ENCODE data around the gene PKP2.

The PKP2 gene

GRCh38 chr12:32860192-32860591, 36.4 kb downstream of the PKP2 start:
- Histone ChIP-seq H3K4me1 (ENCODE audit: low read length) (no peaks in the 10 kb centered on the region), H3K4me3 (ENCODE audit: low read length) (no peak overlapping the region), H4K20me1 (ENCODE audit: insufficient read depth, low read length) (no peaks in the 10 kb centered on the region), H3K36me3 (replicated peaks; ENCODE audit: low read depth, low read length) (no peaks in the 10 kb centered on the region), H3K4me2 (ENCODE audit: low read length) (no peak overlapping the region), H3K9ac (ENCODE audit: low read length) (no peak overlapping the region), H3K9me3 (ENCODE audit: insufficient read depth, low read length) (no peaks in the 10 kb centered on the region), H3K27ac (ENCODE audit: low read length) (no peak overlapping the region), H3K27me3 (ENCODE audit: low read depth, low read length) (peaks cover 9% of the 10 kb centered on the region), H3K79me2 (ENCODE audit: low read length) (no peaks in the 10 kb centered on the region), H2AFZ (ENCODE audit: low read depth, low read length) (no peak overlapping the region)
- no peak for TF ChIP-seq CTCF (IDR thresholded peaks at IDR 0.05; ENCODE audit: low read depth, low read length)

- Histone ChIP-seq H3K27me3 (ENCODE audit: low read depth, low read length) (peaks cover 11% of the 10 kb centered on the region), H3K27ac (ENCODE audit: low read length) (no peak overlapping the region), H3K9me3 (ENCODE audit: insufficient read depth, low read length) (no peaks in the 10 kb centered on the region), H3K9ac (ENCODE audit: low read length) (no peak overlapping the region), H3K36me3 (replicated peaks; ENCODE audit: low read depth, low read length) (no peaks in the 10 kb centered on the region), H3K4me1 (ENCODE audit: low read length) (no peaks in the 10 kb centered on the region), H3K4me3 (ENCODE audit: low read length) (no peak overlapping the region), H2AFZ (ENCODE audit: low read depth, low read length) (no peak overlapping the region), H4K20me1 (ENCODE audit: insufficient read depth, low read length) (no peaks in the 10 kb centered on the region), H3K4me2 (ENCODE audit: low read length) (no peak overlapping the region), H3K79me2 (ENCODE audit: low read length) (no peaks in the 10 kb centered on the region)
- TF ChIP-seq CTCF (IDR thresholded peaks at IDR 0.05; ENCODE audit: low read depth, low read length) (no peak), EZH2phosphoT487 (IDR thresholded peaks at IDR 0.05; ENCODE audit: low read depth) (no peak)
Measured at GRCh38 chr12:32859389-32859788, 37.2 kb downstream of the PKP2 start.

- no peaks in the 10 kb centered on the region for H4K20me1 ChIP-seq (ENCODE audit: insufficient read depth, low read length)
- no peaks in the 10 kb centered on the region for H3K79me2 ChIP-seq (ENCODE audit: low read length)
- no peak overlapping the region for H3K27ac ChIP-seq (ENCODE audit: low read length)
- H3K4me3 ChIP-seq (ENCODE audit: low read length): no peak overlapping the region
- H3K4me1 ChIP-seq (ENCODE audit: low read length): no peaks in the 10 kb centered on the region
- H3K4me2 ChIP-seq (ENCODE audit: low read length): no peak overlapping the region
- H3K9ac ChIP-seq (ENCODE audit: low read length): no peak overlapping the region
- TF ChIP-seq EZH2phosphoT487 (IDR thresholded peaks at IDR 0.05; ENCODE audit: low read depth) (no peak), CTCF (IDR thresholded peaks at IDR 0.05; ENCODE audit: low read depth, low read length) (no peak)
- no peaks in the 10 kb centered on the region for H3K9me3 ChIP-seq (ENCODE audit: insufficient read depth, low read length)
- H2AFZ ChIP-seq (ENCODE audit: low read depth, low read length): no peak overlapping the region
- H3K27me3 ChIP-seq (ENCODE audit: low read depth, low read length): peaks cover 11% of the 10 kb centered on the region
- H3K36me3 ChIP-seq (replicated peaks; ENCODE audit: low read depth, low read length): no peaks in the 10 kb centered on the region
Measured at GRCh38 chr12:32854716-32855115, 41.9 kb downstream of the PKP2 start.

- H3K4me2 ChIP-seq (ENCODE audit: low read length): no peak overlapping the region
- H3K79me2 ChIP-seq (ENCODE audit: low read length): no peaks in the 10 kb centered on the region
- TF ChIP-seq CTCF (IDR thresholded peaks at IDR 0.05; ENCODE audit: low read depth, low read length): no peak
- no peak for TF ChIP-seq EZH2phosphoT487 (IDR thresholded peaks at IDR 0.05; ENCODE audit: low read depth)
- no peak overlapping the region for H3K27ac ChIP-seq (ENCODE audit: low read length)
- H2AFZ ChIP-seq (ENCODE audit: low read depth, low read length): no peak overlapping the region
- H4K20me1 ChIP-seq (ENCODE audit: insufficient read depth, low read length): no peaks in the 10 kb centered on the region
- no peak overlapping the region for H3K9ac ChIP-seq (ENCODE audit: low read length)
- no peaks in the 10 kb centered on the region for H3K36me3 ChIP-seq (replicated peaks; ENCODE audit: low read depth, low read length)
- H3K4me1 ChIP-seq (ENCODE audit: low read length): no peaks in the 10 kb centered on the region
- H3K27me3 ChIP-seq (ENCODE audit: low read depth, low read length): peaks cover 11% of the 10 kb centered on the region; the same call in 1 of the 2 replicates
- no peaks in the 10 kb centered on the region for H3K9me3 ChIP-seq (ENCODE audit: insufficient read depth, low read length)
- H3K4me3 ChIP-seq (ENCODE audit: low read length): no peak overlapping the region
Measured at GRCh38 chr12:32854097-32854496, 42.5 kb downstream of the PKP2 start.

All from OCI-LY3 (cell line).